ENCODE results near the gene UTF1. TPM values are rescaled to one million over a fixed set of nuclear protein-coding genes. Genes with fewer than 3 reads are reported as not detected.

The UTF1 gene
- total RNA-seq, 2 donors from 2014 or later, result not detected

GRCh38 chr10:133272301-133272963, 42.4 kb downstream of the UTF1 start:
- no peak for TF ChIP-seq CTCF (IDR thresholded peaks at IDR 0.05)
- H3K9me3 ChIP-seq, result no peaks in the 10 kb centered on the region
- H3K4me1 ChIP-seq (ENCODE audit: control insufficient read depth in 1 of 2, low read depth in 2 of 2), result peaks cover 7 to 11% of the 10 kb centered on the region in 2 donors
- no peaks in the 10 kb centered on the region for H3K27me3 ChIP-seq (replicated peaks; ENCODE audit: insufficient read depth)
- H3K36me3 ChIP-seq, result peaks cover 4% of the 10 kb centered on the region
- DNase-seq (ENCODE audit: low spot score) (no peak), ATAC-seq (ENCODE audit: insufficient number of reproducible peaks, low FRiP score, low read depth) (no peak)
- no peak overlapping the region for H3K27ac ChIP-seq
- no peak overlapping the region for H3K4me3 ChIP-seq

- no peak for ATAC-seq (ENCODE audit: insufficient number of reproducible peaks, low FRiP score, low read depth)
- peaks cover 4% of the 10 kb centered on the region for H3K36me3 ChIP-seq
- no peaks in the 10 kb centered on the region for H3K27me3 ChIP-seq (replicated peaks; ENCODE audit: insufficient read depth)
- no peak overlapping the region for H3K27ac ChIP-seq
- H3K4me1 ChIP-seq (ENCODE audit: control insufficient read depth in 1 of 2, low read depth in 2 of 2), result peaks cover 9 to 11% of the 10 kb centered on the region in 2 donors
- DNase-seq (ENCODE audit: low spot score), result no peak
- H3K4me3 ChIP-seq, result no peak overlapping the region
- no peak for TF ChIP-seq CTCF (IDR thresholded peaks at IDR 0.05)
- no peaks in the 10 kb centered on the region for H3K9me3 ChIP-seq
These were observed 43.0 kb downstream of the UTF1 start for GRCh38 chr10:133272964-133273420.

GRCh38 chr10:133273534-133274143, 43.6 kb downstream of the UTF1 start:
- TF ChIP-seq CTCF (IDR thresholded peaks at IDR 0.05), result no peak
- Histone ChIP-seq H3K4me1 (ENCODE audit: control insufficient read depth in 1 of 2, low read depth in 2 of 2) (peaks cover 9 to 11% of the 10 kb centered on the region in 2 donors), H3K27me3 (replicated peaks; ENCODE audit: insufficient read depth) (no peaks in the 10 kb centered on the region), H3K4me3 (no peak overlapping the region), H3K9me3 (no peaks in the 10 kb centered on the region), H3K36me3 (peaks cover 4% of the 10 kb centered on the region), H3K27ac (no peak overlapping the region)
- DNase-seq (ENCODE audit: low spot score) (no peak), ATAC-seq (ENCODE audit: insufficient number of reproducible peaks, low FRiP score, low read depth) (no peak)

GRCh38 chr10:133274751-133275683, 45.0 kb downstream of the UTF1 start:
- Histone ChIP-seq H3K9me3 (no peaks in the 10 kb centered on the region), H3K4me1 (ENCODE audit: control insufficient read depth in 1 of 2, low read depth in 2 of 2) (peaks cover 9 to 11% of the 10 kb centered on the region in 2 donors), H3K27ac (no peak overlapping the region), H3K4me3 (peak overlapping the region; percentile 58), H3K27me3 (replicated peaks; ENCODE audit: insufficient read depth) (no peaks in the 10 kb centered on the region), H3K36me3 (peaks cover 10% of the 10 kb centered on the region)
- no peak for TF ChIP-seq CTCF (IDR thresholded peaks at IDR 0.05)
- DNase-seq (ENCODE audit: low spot score) (no peak), ATAC-seq (ENCODE audit: insufficient number of reproducible peaks, low FRiP score, low read depth) (no peak)

- Histone ChIP-seq H3K4me1 (ENCODE audit: control insufficient read depth in 1 of 2, low read depth in 2 of 2) (peaks cover 9 to 11% of the 10 kb centered on the region in 2 donors), H3K9me3 (no peaks in the 10 kb centered on the region), H3K27me3 (replicated peaks; ENCODE audit: insufficient read depth) (no peaks in the 10 kb centered on the region), H3K4me3 (peak overlapping the region; percentile 58), H3K36me3 (peaks cover 10% of the 10 kb centered on the region), H3K27ac (no peak overlapping the region)
- ATAC-seq (ENCODE audit: insufficient number of reproducible peaks, low FRiP score, low read depth) (no peak), DNase-seq (ENCODE audit: low spot score) (no peak)
- no peak for TF ChIP-seq CTCF (IDR thresholded peaks at IDR 0.05)
These were observed 45.7 kb downstream of the UTF1 start for GRCh38 chr10:133275684-133276092.

Measured in thoracic aorta (tissue), 2 donors.